Adrenal gland (tissue), 12 donors: ENCODE data around the gene FAM53B. TPM values are rescaled to one million over a fixed set of nuclear protein-coding genes. Genes with fewer than 3 reads are reported as not detected.

Experiments
- DNase-seq, 7 donors: peaks; one replicate each; pipeline ENCODE4 v3.0.0-alpha.2; 2019 to 2020
- H3K27ac ChIP-seq, 5 donors: fragments of 200-600 bp; sonication (generic) in 4 of 5; 1 replicate in 3 of 5; 2 replicates in 2 of 5; pipeline versions ENCODE4 v1.5.1 to v1.8.0; 2016 to 2020; ENCODE audit warnings: mild to moderate bottlenecking in 1 of 5
- H3K27me3 ChIP-seq: fragments of 200-600 bp; 2 replicates; pipeline ENCODE4 v1.8.0; 2021
- H3K36me3 ChIP-seq, 2 donors: fragments of 200-600 bp; replicated peaks in 1 of 2; 1 replicate in 1 of 2; 2 replicates in 1 of 2; pipeline versions ENCODE4 v1.5.1 to v1.8.0; 2018 to 2022
- H3K4me1 ChIP-seq, 2 donors: fragments of 200-600 bp; replicated peaks in 1 of 2; 1 replicate in 1 of 2; 2 replicates in 1 of 2; pipeline versions ENCODE4 v1.5.1 to v1.8.0; 2018 to 2021
- H3K4me3 ChIP-seq, 4 donors: fragments of 200-600 bp; sonication (generic) in 3 of 4; one replicate each; pipeline ENCODE4 v1.5.1; 2016 to 2018
- H3K9me3 ChIP-seq, 3 donors: fragments of 200-600 bp; sonication (generic) in 1 of 3; replicated peaks in 1 of 3; 1 replicate in 2 of 3; 2 replicates in 1 of 3; pipeline versions ENCODE4 v1.5.1 to v1.8.0; 2016 to 2021
- POLR2A ChIP-seq, 2 donors: fragments of 450-650 bp; IDR thresholded peaks; one replicate each; pipeline ENCODE4 v1.6.1; 2017; ENCODE audit warnings: antibody characterized with exemption in 2 of 2, mild to moderate bottlenecking in 2 of 2, moderate library complexity in 1 of 2
- WGBS, 4 donors: extraction: QIAGEN DNeasy Blood & Tissue Kit in 2 of 4; methylation state at CpG; one replicate each; pipeline versions ENCODE4 v1.1.5 to v1.1.7; 2013 to 2017; 5-methylcytosine and 5-hydroxymethylcytosine counted together
- intact Hi-C, 2 donors: fragments of 100-400 bp; cut with DNase I; formaldehyde crosslinking; loops; one replicate each; pipeline versions ENCODE4 v1.14.1 to v1.15.0; 2022 to 2023
- polyA plus RNA-seq, 3 donors: library from polyadenylated mRNA; stranded (reverse); fragments of 200-250 nt in 2 of 3; fragments of 350-450 nt in 1 of 3; fragmentation: Illumina TruSeq in 1 of 3; extraction: RNeasy Lipid Tissue Mini Kit (QIAGEN cat#74804) in 1 of 3; gene quantifications; one replicate each; pipeline ENCODE4 v1.2.3, GENCODE V29; 2013 to 2014
- total RNA-seq, 9 donors: library from RNA; depleted of rRNA in 4 of 9; stranded (reverse); fragments of >200 nt in 4 of 9; fragments of 120-200 nt in 1 of 9; fragmentation: NEBNext Ultra II Directional in 1 of 9; extraction: Animal tissue kit (Norgen Biotek cat#: 25700) in 1 of 9; gene quantifications; one replicate each; pipeline versions ENCODE4 v1.1.0 to v1.2.4, GENCODE V29; 2013 to 2023
- TF ChIP-seq, protein P1 (sequence below), 6 experiments: fragments of 450-650 bp in 4 of 6; fragments of 200-600 bp in 2 of 6; sonication (generic) in 1 of 6; IDR thresholded peaks; 1 replicate in 5 of 6; 2 replicates in 1 of 6; pipeline versions ENCODE4 v1.5.1 to v1.8.0; 2016 to 2021; ENCODE audit warnings: antibody characterized with exemption in 6 of 6, mild to moderate bottlenecking in 2 of 6, moderate library complexity in 1 of 6
- donor health status: healthy with polysubstance abuse.
- donor health status: Bipolar disorder and iron deficiency.
- donor health status: DM: yes; HTN: yes; CAD: no.
- donor health status: DM: no; HTN: no; CAD: no.
- donor health status: DM: no; HTN: no; CAD: no.
- donor health status: DM: yes; HTN: yes; CAD: no.

Gene FAM53B
- total and polyA plus RNA-seq, 12 donors: 15.1 to 90.9 (median 65.5) TPM

DNA sequence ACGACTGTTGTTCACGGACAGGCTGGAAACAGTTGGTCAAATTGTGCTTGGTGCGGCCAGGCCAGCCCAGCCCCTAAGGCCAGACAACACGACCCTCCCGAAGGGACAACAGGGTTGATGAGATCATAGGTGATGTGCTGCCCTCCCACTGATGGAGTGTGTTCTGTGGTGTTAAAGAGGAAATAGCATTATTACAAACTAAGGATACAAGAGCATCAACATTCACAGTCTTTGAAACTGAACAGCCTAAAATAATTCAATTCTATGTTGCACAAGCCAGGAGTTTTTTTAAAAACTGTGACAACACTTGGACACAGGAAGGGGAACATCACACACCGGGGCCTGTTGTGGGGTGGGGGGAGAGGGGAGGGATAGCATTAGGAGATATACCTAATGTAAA is 87.6 kb downstream of the FAM53B start:
- peaks cover 0 to 6% of the 10 kb centered on the region in 2 donors for H3K36me3 ChIP-seq
- peaks cover 9 to 34% of the 10 kb centered on the region in 2 donors for H3K4me1 ChIP-seq
- H3K27ac ChIP-seq: no peak overlapping the region
- no peak overlapping the region for H3K4me3 ChIP-seq
- intact Hi-C loops: no loop called here
- no peaks in the 10 kb centered on the region for H3K27me3 ChIP-seq
- DNase-seq: no peak
- WGBS, 4 donors: 82 to 85% (median 82%) methylated on average over 6 of the region's 6 CpGs
- TF ChIP-seq POLR2A (IDR thresholded peaks at IDR 0.05): no peak
- TF ChIP-seq, protein P1, sequence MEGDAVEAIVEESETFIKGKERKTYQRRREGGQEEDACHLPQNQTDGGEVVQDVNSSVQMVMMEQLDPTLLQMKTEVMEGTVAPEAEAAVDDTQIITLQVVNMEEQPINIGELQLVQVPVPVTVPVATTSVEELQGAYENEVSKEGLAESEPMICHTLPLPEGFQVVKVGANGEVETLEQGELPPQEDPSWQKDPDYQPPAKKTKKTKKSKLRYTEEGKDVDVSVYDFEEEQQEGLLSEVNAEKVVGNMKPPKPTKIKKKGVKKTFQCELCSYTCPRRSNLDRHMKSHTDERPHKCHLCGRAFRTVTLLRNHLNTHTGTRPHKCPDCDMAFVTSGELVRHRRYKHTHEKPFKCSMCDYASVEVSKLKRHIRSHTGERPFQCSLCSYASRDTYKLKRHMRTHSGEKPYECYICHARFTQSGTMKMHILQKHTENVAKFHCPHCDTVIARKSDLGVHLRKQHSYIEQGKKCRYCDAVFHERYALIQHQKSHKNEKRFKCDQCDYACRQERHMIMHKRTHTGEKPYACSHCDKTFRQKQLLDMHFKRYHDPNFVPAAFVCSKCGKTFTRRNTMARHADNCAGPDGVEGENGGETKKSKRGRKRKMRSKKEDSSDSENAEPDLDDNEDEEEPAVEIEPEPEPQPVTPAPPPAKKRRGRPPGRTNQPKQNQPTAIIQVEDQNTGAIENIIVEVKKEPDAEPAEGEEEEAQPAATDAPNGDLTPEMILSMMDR (IDR thresholded peaks at IDR 0.05): no peak
- no peaks in the 10 kb centered on the region for H3K9me3 ChIP-seq

DNA sequence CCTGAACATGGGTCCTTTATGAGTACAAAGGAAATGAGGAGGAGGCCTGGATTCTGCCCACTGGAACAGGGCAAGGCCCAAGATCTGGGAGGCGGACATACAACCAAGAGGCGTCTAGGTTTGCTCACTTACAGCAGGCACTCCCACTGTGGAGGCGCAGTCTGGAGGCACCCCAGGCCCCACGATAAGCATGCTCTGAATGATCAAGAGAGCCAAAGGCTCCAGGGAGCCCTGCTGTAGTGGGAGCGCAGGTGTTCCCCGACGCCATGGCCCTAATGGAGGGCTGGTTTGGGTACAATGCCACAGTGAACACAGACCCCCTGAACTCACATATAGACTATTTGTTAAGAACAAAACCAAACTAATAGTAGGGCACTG is 88.1 kb downstream of the FAM53B start:
- no peak for DNase-seq
- intact Hi-C loops: no loop called here
- Histone ChIP-seq H3K27me3 (no peaks in the 10 kb centered on the region), H3K36me3 (peaks cover 0 to 6% of the 10 kb centered on the region in 2 donors), H3K4me1 (peaks cover 10 to 39% of the 10 kb centered on the region in 2 donors), H3K27ac (no peak overlapping the region), H3K4me3 (no peak overlapping the region), H3K9me3 (no peaks in the 10 kb centered on the region)
- TF ChIP-seq, protein P1 (IDR thresholded peaks at IDR 0.05): no peak
- TF ChIP-seq POLR2A (IDR thresholded peaks at IDR 0.05): no peak
- 93 to 99% (median 98%) methylated on average over 7 of the region's 7 CpGs for WGBS, 4 donors

DNA sequence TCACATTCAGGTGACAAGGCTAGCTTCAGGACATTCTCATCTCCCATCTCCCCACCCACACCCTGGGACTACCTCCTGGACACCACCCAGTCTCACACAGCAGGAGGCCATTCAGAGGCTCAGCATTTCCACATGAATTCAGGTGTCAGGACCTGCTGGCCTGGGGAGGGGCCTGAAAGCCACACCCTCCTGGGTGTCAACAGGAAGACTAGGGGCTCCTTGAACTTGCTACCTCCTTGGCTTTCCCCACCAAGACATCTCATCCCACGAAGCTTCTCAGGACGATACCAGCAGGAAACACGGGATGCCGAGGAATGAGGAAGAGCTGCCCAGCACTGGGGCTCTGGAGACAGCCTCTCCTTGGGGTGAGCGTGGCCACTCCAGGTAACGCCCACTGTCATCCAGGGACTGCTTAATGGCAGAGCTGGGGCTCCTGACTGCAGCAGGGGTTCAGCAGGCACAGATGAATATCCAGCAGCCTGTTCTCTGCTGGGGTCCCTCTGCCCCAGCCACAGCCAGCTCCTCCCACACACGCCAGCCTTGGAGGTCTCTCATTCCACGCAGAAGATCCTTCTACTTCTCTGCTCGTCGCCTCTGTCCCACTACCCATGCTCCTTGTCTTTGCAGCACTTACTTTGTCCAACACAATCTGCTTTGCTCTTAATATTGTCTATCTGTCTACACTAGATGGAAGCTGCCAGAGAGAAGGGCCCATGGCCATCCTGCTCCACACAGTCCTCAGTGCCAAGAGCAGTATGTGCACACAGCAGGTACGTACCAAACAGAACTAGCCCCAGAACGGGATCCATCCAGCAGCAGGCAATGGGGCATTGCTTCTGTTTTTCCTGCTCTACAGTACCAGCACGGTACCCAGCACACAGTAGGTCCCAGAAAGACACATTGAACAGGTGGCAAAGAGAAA is 88.7 kb downstream of the FAM53B start:
- no peaks in the 10 kb centered on the region for H3K9me3 ChIP-seq
- 82 to 90% (median 85%) methylated on average over 8 to 13 of the region's 13 CpGs for WGBS, 4 donors
- H3K4me3 ChIP-seq: no peak overlapping the region
- no peak for DNase-seq
- intact Hi-C loops: no loop called here
- peaks cover 0 to 6% of the 10 kb centered on the region in 2 donors for H3K36me3 ChIP-seq
- TF ChIP-seq, protein P1 (IDR thresholded peaks at IDR 0.05): no peak
- no peak for TF ChIP-seq POLR2A (IDR thresholded peaks at IDR 0.05)
- peak overlapping the region in 2 of 5 donors; percentile 86 to 87 for H3K27ac ChIP-seq
- H3K4me1 ChIP-seq: peaks cover 10 to 42% of the 10 kb centered on the region in 2 donors
- H3K27me3 ChIP-seq: no peaks in the 10 kb centered on the region

DNA sequence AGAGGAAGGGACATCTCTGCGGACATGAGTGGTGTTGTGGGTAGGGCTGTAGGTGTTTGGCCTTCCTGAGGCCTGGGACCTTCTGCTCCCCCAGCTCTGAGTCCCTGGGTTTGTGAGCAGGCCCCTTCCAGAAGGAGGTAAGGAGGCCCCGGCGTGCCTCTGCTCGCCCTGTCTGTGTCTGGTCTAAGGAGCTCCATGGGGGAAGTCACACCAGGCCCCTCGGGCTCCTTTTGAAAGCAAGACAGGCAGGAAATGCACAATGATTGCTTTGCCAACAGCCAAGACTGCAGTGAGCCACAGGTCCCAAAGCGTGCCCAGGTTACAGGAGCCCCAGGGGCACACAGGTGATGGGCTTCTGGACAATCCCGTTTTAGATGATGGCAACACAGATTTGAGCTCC is 89.5 kb downstream of the FAM53B start:
- TF ChIP-seq, protein P1 (IDR thresholded peaks at IDR 0.05): no peak
- no peak for TF ChIP-seq POLR2A (IDR thresholded peaks at IDR 0.05)
- Histone ChIP-seq H3K4me1 (peaks cover 14 to 48% of the 10 kb centered on the region in 2 donors), H3K27me3 (no peaks in the 10 kb centered on the region), H3K4me3 (no peak overlapping the region), H3K27ac (peak overlapping the region in 4 of 5 donors; percentile 17 to 87 (median 72)), H3K36me3 (peaks cover 0 to 6% of the 10 kb centered on the region in 2 donors), H3K9me3 (no peaks in the 10 kb centered on the region)
- DNase-seq: no peak
- 64 to 82% (median 79%) methylated on average over 6 to 7 of the region's 7 CpGs for WGBS, 4 donors
- intact Hi-C loops: no loop called here
